ENCODE data around the gene CFAP100. TPM values are rescaled to one million over a fixed set of nuclear protein-coding genes. Genes with fewer than 3 reads are reported as not detected.

CFAP100 gene
- total and polyA plus RNA-seq, 9 of the 15 experiments (the other 6 are each of a cell fraction or from before 2014, with no cell fraction given) = not detected

- FAIRE-seq = no peak
- Histone ChIP-seq H3K4me2 (ENCODE audit: insufficient read depth, low read length) (no peak overlapping the region), H3K4me1 (replicated peaks in 1 of 2; ENCODE audit: control insufficient read depth in 2 of 2, insufficient read depth in 2 of 2, low read length in 2 of 2) (peaks cover 5 to 28% of the 10 kb centered on the region in 2 experiments; a peak in 3 of 5 replicates), H3K36me3 (ENCODE audit: control insufficient read depth, insufficient read depth, low read length) (no peaks in the 10 kb centered on the region), H2AFZ (ENCODE audit: low read depth, low read length) (no peak overlapping the region), H3K27me3 (ENCODE audit: control insufficient read depth in 2 of 2, insufficient read depth in 2 of 2, low read length in 2 of 2) (peaks cover 0 to 25% of the 10 kb centered on the region in 2 experiments; a peak in 3 of 5 replicates), H4K20me1 (replicated peaks; ENCODE audit: control insufficient read depth, insufficient read depth, low read length) (no peaks in the 10 kb centered on the region), H3K9ac (ENCODE audit: insufficient read depth in 1 of 2, low read depth in 2 of 2, low read length in 2 of 2) (no peak overlapping the region), H3K27ac (ENCODE audit: extremely low read depth, low read depth, low read length) (no peak overlapping the region), H3K9me1 (ENCODE audit: control insufficient read depth, insufficient read depth, low read length) (no peaks in the 10 kb centered on the region), H3K9me3 (replicated peaks; ENCODE audit: control insufficient read depth, insufficient read depth, low read depth, low read length) (no peaks in the 10 kb centered on the region), H3K4me3 (no peak overlapping the region), H3K79me2 (ENCODE audit: control insufficient read depth, insufficient read depth, low read length) (no peaks in the 10 kb centered on the region)
- no peak for DNase-seq (ENCODE audit: extremely low read depth in 1 of 4, low spot score in 3 of 4)
- intact Hi-C loops (cut with micrococcal nuclease) = no loop called here
- ATAC-seq = no peak
- 0% methylated on average over 1 of the region's 3 CpGs for WGBS (ENCODE audit: insufficient coverage, low coverage, missing lambda C conversion rate)
- in situ Hi-C loops (cut with MboI) = no loop called here
- ChIA-PET CTCF (ENCODE audit: low intra/inter-chr PET ratio) (no interaction called here), POLR2A (interaction anchor here (0.7 kb wide), 2 partner anchors 12 to 145 kb away, joined by 3 read pairs; no protein-coding TSS in a partner anchor)
- no TSS peak for BruUV-seq (replicated peaks)
- TF ChIP-seq NFE2L1 (tag; IDR thresholded peaks at IDR 0.05; ENCODE audit: borderline replicate concordance, low read depth) (no peak), THRAP3 (IDR thresholded peaks at IDR 0.05; ENCODE audit: borderline replicate concordance) (no peak)
These were observed 34.5 kb upstream of the CFAP100 start for GRCh38 chr3:126360046-126360713.

DNA sequence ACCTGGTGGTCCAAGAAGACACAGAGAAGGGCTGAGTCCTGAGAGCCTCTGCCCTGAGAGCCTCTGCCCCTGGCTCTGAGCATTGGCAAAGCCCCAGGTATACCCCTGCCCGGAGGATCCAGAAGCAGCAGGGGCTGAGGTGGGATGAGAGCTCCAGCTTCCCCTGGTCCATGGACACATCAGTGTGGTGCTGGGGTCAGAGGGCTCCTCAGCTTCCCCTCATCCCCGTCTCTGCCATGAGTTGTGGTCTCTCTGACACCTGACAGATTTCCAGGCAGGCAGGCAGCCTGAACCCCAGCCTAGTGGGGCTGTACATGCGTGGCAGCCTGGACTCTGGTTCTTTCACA, 34.0 kb upstream of the CFAP100 start:
- FAIRE-seq (no peak), ATAC-seq (no peak), DNase-seq (ENCODE audit: extremely low read depth in 1 of 4, low spot score in 3 of 4) (no peak)
- intact Hi-C loops (cut with micrococcal nuclease) (no loop called here), in situ Hi-C loops (cut with MboI) (no loop called here)
- Histone ChIP-seq H3K4me3 (no peak overlapping the region), H3K9ac (ENCODE audit: insufficient read depth in 1 of 2, low read depth in 2 of 2, low read length in 2 of 2) (no peak overlapping the region), H3K36me3 (ENCODE audit: control insufficient read depth, insufficient read depth, low read length) (no peaks in the 10 kb centered on the region), H3K9me1 (ENCODE audit: control insufficient read depth, insufficient read depth, low read length) (no peaks in the 10 kb centered on the region), H3K27me3 (ENCODE audit: control insufficient read depth in 2 of 2, insufficient read depth in 2 of 2, low read length in 2 of 2) (peaks cover 0 to 25% of the 10 kb centered on the region in 2 experiments; a peak in 3 of 5 replicates), H2AFZ (ENCODE audit: low read depth, low read length) (no peak overlapping the region), H3K4me1 (replicated peaks in 1 of 2; ENCODE audit: control insufficient read depth in 2 of 2, insufficient read depth in 2 of 2, low read length in 2 of 2) (peaks cover 0 to 23% of the 10 kb centered on the region in 2 experiments; a peak in 3 of 5 replicates), H3K27ac (ENCODE audit: extremely low read depth, low read depth, low read length) (no peak overlapping the region), H3K4me2 (ENCODE audit: insufficient read depth, low read length) (no peak overlapping the region), H4K20me1 (replicated peaks; ENCODE audit: control insufficient read depth, insufficient read depth, low read length) (no peaks in the 10 kb centered on the region), H3K79me2 (ENCODE audit: control insufficient read depth, insufficient read depth, low read length) (no peaks in the 10 kb centered on the region), H3K9me3 (replicated peaks; ENCODE audit: control insufficient read depth, insufficient read depth, low read depth, low read length) (no peaks in the 10 kb centered on the region)
- no TSS peak for BruUV-seq (replicated peaks)
- CTCF ChIA-PET (ENCODE audit: low intra/inter-chr PET ratio) = no interaction called here
- WGBS (ENCODE audit: insufficient coverage, low coverage, missing lambda C conversion rate) = 6% methylated on average over 2 of the region's 3 CpGs
- TF ChIP-seq GTF2B (IDR thresholded peaks at IDR 0.05; ENCODE audit: extremely low read depth, insufficient read length) = no peak
- no peak for TF ChIP-seq RHOXF2B (CRISPR knock-in tag; conservative IDR thresholded peaks at IDR 0.05)
- TF ChIP-seq PRMT5 (CRISPR knock-in tag; IDR thresholded peaks at IDR 0.05) = no peak
- no peak for TF ChIP-seq PHB (CRISPR knock-in tag; IDR thresholded peaks at IDR 0.05)
- TF ChIP-seq ZNF174 (CRISPR knock-in tag; IDR thresholded peaks at IDR 0.05) = no peak
- TF ChIP-seq ZNF707 (CRISPR knock-in tag; conservative IDR thresholded peaks at IDR 0.05) = no peak
- TF ChIP-seq PRPF4 (IDR thresholded peaks at IDR 0.05; ENCODE audit: insufficient read depth, low read depth, low read length, poor library complexity, severe bottlenecking) = no peak
- POLR2A ChIA-PET = interaction anchor here (0.7 kb wide), 1 partner anchor 145 kb away, joined by 3 read pairs; no protein-coding TSS in a partner anchor

All from K562 (cell line).